ENCODE measurements around the gene STARD13.
A peak's percentile ranks its signal among the peaks of the same experiment; 100 is the strongest.
"Not testable (repeated sequence)": the region's sequence is repeated elsewhere in the genome, so short reads cannot be mapped to it uniquely, and the experiment has no call there.

STARD13 gene

DNA sequence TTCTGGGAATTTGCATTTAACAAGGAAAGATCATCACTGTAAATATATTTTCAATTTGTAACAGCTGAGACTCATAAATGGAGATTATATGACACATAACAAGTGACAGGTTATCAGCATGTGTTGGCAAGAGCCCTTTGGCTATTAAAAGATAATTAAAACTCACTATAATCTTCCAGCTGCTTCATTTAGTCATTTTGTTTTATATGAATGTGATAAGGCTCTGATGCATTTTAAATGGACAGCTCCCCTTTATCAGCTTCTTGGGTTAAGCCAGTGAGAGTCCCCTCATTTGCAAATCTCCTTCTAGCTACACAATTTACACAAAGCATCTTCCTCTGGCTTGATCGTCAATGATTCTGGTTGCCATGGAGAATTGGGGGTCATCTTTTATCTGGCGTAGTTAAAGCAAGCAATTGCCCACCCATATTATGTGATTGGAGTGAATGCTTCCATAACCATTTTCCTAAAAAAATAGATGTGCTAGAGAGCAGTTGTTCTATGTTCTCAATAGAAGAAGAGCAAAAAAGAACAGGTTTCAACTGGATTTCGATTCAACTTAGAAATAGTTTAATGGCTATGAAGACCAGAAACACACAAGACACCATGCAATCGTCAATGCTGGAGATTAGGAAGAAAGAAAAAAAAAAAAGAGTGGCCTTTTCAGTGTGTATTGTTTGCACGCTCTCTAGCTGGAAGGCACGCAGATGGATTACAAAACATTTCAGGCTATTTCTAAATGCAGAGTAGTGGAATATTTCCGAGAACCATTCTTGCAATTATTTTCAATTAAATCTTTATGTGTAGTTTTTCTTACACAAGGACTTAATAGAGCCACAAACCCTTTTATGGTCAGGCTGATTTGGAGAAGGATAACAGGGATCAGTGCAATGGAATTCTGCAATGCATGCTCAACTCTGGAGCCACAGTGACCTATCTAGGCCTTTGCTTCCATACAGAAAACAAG, 27.4 kb downstream of the STARD13 start:
- DNase-seq (ENCODE audit: low read depth), result no peak

DNA sequence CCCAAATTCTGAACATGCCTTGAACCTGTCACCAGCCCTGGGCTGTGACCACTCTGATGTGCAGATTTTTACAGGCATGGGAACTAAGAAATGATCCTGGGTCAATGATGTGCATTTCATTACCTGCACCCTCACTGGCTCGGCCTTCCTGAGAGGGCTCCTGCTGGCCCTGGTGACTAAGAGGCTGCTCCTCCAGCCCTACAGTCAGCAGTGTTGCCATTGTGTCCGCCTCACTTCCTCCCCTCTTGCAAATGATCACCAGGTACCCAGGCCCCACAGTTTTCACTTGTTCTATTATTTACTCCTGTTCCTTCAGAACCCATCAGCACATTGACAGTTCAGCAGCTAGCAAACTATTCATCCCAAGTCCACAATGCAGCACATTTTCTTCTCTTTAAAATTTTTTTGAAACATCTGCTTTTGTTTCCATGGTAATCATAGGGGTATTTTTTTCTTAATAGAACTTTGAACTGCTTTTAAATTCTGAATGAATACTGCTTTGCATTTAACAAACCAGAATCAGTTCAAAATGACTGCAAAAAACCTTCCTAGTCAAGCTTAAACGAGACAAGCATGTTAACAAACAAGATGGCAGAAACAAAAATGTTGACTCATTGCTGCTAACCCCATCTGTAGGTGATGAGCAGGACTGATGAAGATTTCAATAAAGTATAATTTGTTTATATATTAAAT, 29.3 kb downstream of the STARD13 start:
- no peak for DNase-seq (ENCODE audit: low read depth)

DNA sequence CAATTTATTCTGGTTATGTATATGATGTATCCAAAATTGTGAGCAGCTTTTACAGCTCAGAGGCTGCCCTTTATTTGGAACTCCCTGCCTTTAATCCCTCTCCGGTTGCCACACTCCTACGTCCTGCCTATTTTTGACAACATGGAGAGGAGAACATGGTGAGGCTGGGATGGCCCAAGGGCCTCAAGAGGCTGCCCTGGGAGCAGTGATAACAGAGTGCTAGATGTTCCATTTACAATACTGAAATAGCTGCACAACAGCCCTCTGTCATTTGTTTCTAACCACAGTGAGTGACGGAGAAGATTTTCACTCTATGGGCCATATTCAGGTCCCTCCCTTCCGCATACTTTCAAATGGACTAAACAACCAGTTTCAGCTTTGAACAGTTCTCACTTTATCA, 33.4 kb downstream of the STARD13 start:
- no peak for DNase-seq (ENCODE audit: low read depth)

DNA sequence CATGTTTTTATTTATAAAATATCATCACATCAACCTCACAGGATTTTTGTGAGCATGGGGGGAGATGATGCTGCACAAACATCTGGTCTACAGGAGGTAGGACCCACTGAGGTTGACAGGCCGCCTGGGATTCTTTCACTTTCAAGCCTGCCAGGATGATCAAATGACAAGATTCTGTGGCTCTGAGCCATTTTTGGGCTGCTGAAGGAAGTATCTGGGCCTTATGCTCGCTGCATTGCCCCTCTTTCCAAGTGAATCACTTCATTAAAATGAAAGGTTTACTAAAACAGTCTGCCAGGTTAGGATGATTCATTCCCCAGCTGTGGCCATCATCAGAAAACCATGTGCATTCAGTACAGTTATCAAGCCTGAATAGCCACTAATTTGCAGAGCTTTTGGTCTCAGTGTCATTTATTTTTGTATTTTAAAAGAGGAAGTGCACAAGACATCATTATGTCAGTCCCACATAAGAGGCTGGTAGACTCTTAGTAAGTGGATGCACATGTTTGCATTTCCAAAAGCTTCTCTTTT, 34.4 kb downstream of the STARD13 start:
- DNase-seq (ENCODE audit: low read depth), result peak; percentile 78

DNA sequence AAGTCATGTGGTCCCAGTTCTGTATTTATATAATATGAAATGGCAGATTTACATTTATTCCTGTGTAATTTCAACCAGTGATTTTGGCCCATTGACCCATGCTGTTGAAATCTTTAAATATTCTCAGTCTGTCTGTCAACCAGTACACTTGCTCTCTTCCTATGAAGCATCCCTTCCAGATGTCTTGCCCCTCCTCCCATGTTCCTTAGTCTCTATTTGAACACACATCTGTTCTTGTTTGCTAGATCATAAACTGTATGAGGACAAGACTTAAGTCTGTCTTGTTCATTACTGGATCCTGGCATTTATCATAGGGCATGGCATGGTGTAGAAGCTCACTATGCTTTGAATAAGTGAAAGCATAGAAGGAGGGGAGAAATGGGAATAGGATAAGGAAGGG, 34.9 kb downstream of the STARD13 start:
- no peak for DNase-seq (ENCODE audit: low read depth)

DNA sequence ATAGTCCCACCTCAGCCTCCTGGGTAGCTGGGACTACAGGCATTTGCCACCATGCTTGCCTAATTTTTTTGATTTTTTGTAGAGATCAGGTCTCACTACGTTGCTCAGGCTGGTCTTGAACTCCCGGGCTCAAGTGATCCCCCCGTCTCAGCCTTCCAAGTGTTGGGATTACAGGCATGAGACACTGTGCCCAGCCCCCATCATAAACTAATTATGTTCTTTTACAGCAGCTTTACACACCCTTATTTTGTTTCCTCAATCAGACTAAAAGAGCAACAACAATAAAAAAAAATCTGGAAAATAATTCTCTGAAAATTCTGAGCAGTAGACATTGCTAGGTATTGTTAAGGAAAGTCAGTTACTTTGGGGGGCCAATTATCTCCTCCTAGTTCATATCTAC, 35.7 kb downstream of the STARD13 start:
- no peak for DNase-seq (ENCODE audit: low read depth)

DNA sequence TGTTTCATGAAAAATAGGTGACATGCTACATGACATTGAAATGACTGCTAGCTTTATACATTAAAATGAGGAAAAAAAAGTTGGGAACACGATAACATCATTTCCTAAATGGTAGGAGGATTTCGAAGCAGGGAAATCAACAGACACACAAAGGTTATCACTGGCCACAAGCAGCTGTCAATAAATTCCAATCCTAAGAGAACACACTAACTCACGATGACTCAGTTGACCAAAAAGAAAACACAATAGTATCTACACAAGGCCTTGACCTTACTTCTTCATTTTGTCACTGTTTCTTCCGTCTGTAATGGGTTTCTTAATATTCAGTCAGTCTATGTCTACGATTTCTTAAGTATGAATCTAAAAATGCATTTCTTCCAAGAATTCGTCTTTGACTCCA, 36.5 kb downstream of the STARD13 start:
- DNase-seq (ENCODE audit: low read depth), result peak; percentile 53

DNA sequence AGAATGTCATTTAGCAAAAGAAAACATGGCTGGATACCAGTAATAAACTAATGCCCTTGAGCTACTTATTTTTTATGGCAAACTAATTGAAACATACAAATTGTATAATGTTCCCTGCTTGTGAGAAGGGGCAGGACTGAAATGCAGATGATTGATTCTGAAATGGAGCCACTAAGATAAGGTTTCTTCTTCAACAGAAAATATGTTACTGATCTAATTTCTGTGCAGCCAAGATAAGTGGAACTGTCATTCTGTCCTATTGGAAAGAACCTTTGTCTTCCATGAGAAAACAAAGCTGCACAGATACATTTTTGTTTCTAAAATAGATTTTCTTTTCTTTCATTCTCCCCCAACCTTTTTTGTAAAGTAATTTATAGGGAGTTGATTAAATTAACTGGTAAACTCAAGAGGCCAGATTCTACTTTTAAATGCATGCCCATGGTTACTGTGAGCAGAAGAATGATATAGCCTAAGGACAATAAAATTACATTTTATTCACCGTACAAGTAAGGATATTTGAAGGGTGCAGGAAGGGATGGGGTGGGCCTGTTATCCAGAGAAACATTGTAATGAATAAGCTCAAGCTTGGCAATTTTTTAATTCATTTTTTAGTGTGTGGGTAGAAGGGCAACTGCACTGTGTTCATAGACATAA, 39.9 kb downstream of the STARD13 start:
- DNase-seq (ENCODE audit: low read depth), result no peak

DNA sequence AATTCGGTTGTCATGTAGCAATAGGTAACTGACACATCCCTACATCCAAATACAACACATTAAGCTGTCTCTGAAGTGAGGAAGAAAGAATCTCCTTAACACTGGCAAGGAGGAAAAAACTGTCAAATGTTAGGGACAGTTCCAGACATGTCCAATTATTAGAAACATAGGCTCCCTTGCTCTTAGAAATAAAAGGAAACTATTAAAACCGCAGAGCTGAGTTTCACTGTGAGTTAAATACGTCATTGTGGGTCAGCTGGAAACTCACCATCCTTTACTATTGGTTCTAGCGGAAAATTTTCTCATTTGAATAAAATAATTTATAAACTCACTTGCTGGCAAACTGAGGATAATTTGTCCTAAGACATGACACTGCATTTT, 40.7 kb downstream of the STARD13 start:
- no peak for DNase-seq (ENCODE audit: low read depth)

DNA sequence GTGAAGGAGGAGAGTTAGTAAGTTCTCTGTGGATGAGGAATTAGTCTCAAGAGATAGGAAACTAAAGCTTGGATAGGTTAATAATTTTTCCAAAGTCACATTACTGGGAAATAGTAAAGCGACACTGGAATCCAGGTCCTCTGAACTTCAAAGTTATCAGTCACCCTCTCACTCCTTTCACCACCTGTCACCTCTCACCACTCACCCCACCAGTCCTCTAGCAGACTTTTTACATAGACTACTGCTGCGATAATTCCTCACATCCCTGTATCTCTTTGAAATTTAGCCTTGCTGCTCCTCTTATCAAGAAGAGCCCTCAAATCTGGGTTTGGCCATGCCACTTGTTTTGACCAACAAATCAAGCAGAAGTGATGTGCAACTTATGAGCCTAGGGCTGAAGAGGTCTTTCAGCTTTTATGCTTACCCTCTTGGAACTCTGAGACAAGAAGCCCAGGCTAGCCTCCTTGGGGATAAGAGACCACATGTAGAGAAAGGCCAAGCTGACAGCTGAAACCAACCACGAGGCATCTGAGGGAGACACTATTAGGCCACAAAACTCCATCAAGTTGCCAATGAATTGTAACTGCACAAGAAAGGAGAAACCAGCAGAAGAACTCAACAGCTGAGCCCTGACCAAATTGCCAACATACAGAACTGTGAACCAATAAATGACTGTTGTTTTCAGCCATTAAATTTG, 41.2 kb downstream of the STARD13 start:
- DNase-seq (ENCODE audit: low read depth), result no peak

DNA sequence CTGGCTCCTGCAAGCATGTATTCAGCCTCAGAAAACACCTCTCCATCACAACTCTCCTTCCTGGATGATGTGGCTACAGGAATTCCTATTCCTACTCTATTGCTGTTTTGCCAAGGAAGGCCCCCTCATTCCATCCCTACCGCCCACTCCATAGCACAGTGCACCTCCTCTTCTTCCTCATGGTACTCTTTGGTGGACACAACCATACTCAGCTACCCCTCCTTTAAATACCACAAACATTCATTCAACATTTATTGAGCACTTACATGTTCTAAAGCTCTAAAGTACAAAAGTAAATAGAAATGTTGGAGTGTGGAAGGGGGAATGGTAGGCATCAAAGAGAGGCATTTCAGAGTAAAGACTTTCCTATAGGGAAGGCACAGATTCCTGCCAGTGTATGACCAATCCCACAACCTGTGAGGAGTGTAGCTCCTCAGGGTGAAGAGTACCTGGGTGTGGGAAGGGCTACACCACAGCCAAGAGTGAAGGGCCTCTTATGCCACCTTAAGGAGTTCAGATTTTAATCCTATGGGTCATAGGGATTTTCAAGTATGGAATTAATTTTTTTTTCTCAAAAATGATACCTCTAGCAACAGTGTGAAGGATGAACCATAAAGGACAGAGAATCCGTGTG, 42.5 kb downstream of the STARD13 start:
- DNase-seq (ENCODE audit: low read depth), result no peak

DNA sequence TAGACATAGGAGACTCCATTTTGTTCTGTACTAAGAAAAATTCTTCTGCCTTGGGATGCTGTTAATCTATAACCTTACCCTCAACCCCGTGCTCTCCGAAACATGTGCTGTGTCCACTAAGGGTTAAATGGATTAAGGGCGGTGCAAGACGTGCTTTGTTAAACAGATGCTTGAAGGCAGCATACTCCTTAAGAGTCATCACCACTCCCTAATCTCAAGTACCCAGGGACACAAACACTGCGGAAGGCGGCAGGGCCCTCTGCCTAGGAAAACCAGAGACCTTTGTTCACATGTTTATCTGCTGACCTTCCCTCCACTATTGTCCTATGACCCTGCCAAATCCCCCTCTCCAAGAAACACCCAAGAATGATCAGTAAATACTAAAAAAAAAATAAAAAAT, 43.2 kb downstream of the STARD13 start:
- not testable (repeated sequence) for DNase-seq (ENCODE audit: low read depth)

DNA sequence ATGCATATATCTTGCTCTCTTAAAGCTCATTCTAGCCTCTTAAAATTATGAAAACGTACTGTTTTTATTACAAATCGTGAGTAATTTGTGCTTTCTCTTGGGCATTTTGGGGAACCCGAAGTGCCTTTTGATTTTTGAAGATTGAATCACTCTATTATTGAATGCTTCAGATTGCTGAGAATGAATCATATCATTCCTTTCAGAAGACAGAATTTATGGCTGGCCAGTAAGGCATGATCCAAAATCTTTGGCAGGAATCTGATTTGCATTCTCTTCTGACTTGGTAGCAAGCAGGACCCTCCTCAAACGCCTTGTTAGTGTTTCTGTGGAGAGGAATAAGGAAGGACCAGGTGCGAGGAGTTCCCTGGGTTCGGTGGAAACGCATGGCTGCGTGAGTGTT, 49.5 kb downstream of the STARD13 start:
- DNase-seq (ENCODE audit: low read depth), result peak; percentile 61

DNA sequence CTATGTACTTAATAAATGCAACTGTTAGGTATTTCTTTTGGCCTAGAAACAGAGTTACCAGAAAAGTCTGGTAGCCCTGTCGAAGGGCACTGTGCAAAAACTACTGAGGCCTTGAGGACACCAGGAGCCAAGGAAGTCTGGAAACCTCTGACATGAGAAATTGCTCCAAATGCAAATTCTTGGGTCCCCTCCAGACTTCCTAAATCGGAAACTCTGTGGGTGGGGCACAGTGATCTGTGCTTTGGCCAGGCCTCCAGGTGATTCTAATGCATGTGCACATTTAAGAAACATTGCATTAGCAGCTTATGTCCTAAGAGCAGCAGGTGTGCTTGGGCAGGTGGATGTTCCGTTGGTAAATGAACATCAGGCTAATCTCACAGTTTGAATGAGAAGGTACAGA, 50.0 kb downstream of the STARD13 start:
- DNase-seq (ENCODE audit: low read depth), result no peak

DNA sequence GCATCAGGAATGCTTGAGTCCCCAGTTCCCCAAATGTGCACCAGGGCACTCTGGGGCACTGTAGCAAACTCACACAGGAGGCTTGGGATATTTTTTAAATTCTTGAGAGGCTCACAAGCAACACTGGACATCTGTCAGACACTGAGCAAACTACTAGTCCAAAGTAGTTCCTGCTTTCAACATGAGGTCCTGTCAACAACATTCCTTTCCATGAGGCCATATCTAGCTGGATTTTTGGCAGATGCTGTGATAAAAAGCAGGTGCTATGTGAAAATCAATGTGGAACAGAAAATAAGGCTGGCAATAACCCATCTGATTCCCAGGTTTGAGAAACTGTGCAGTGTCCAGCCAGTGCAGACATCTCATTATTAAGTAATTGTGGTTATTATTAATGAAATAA, 50.5 kb downstream of the STARD13 start:
- DNase-seq (ENCODE audit: low read depth), result no peak

DNA sequence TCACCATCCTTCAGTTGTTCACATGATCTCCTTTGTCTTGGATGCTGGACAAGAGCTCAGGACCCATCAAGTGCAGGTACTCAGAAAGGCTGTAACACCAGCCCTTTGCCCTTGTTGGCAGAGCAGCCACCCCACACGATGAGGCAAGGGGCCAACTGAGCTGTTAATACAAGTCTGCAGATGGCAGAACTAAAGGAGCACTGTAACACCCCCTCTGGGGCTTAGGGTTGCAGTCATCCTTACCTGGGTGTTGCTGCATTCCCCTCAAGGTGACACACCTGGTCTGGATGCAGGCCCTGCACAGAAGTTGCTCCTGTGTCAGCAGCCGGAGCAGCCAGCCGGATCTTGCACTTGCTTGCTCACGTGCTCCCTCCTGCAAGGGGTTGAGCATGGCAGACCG, 52.0 kb downstream of the STARD13 start:
- DNase-seq (ENCODE audit: low read depth), result no peak

DNA sequence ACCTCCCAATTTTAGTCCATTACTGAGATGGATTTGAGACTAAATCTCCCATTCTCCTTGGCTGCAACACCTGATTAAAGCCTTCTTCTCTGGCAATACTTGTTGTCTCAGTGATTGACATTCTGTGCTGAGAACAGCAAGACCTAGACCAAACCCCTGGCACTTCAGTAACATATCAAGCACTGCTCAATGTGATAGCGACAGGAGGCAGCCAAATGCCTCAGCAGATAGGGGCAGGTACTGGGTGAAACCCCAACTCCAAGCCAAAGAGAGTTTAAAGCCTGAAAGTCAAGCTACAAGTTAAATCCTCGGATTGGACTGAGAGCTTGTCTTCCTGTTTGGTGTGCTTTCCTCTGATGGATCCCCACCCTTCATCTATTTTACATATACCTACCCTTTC, 52.7 kb downstream of the STARD13 start:
- DNase-seq (ENCODE audit: low read depth), result no peak

DNA sequence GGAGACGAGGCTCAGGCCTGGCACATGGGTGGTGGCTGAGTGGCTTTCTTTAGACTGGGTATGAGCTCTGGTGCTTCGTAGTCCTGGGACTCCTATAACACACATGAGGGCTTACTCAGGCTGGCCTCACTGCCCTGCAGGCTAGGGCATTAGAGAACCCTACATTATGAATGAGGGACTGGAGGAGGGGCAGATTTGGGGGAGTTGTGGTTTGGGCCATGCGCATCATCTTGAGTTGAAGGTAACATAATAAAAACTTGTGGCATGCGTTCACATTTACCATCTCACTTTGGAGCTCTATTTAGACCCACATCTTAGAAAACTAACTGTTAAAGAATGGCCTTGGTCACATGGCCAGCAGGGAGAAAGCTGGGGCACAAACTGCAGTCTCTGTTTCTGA, 54.2 kb downstream of the STARD13 start:
- no peak for DNase-seq (ENCODE audit: low read depth)

DNA sequence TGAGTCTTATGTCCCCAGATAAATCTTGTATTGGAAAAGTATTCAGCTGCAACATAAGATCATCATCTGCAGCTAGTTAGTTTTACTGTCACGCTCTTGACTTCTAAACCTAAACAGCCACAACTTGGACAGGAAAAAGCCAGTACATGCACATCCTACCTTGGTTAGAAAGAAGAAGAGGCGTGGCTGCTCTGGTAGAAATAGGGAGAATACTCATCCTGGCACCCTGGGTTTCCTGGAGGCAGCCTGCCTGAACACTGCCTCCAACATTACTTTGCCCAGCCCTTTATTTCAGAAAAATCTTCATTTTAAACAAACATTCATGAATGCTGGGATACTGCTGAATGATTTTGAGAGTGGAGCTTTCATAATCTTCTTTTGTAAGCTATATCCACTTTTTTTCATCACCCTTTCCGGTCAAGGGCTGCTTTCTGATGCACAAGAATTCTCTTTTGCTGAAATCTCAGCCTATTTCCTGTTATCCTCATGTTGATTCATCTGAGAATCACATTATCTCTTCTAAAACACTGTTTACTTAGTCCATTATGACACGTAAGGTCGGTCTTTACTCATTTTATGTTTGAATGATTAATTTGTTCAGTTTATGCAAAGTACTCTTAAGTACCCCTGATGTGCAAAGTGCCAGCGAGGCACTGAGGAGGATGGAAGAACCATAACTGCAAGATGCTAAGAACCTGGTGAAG, 55.2 kb downstream of the STARD13 start:
- DNase-seq (ENCODE audit: low read depth), result no peak

DNA sequence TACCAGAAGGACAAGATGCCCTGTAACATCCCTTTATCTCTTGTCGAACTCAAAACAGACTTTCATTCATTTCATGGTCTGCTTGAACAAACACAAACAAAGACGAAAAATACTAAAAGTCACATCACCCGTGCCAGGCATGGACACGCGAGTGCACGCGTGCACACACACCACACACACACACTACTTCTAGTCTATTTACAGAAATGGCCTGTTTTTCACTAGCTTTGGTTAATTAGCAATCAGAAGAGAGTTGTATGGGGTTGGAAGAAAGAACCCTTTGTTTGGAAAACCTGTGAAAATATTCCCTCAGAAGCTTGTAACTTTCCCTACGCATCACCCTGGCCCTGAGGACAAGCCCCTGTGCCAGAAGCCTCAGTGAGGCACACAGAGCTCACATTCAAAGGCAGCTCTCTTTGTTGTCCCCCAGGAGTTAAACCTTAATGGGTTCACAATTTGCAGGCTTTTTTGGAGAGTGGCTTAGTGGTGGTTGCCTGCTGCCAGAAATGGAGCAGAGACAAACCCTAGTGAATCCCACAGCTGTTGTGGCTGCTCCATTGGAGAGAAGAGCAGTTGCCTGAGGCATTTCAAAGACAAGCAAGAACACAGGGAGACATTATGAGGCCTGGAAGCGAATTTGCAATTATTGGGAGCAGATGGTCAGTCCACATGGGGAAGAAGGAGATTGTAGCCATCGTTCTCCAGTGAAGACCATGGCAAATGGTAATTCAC, 55.9 kb downstream of the STARD13 start:
- DNase-seq (ENCODE audit: low read depth), result no peak
